Activated T-cell treated with anti-CD3 and anti-CD28 coated beads, Interleukin-2, amount 50 U/mL, for 24 hours (primary cell): ENCODE measurements around the gene NPSR1.
"Not testable (repeated sequence)": the region's sequence is repeated elsewhere in the genome, so short reads cannot be mapped to it uniquely, and the experiment has no call there.

Source experiments
- DNase-seq: peaks from one replicate; pipeline ENCODE4 v3.0.0-alpha.2; 2020
- H3K27ac Mint-ChIP-seq: 2 replicates; pipeline ENCODE4 v1.8.0; 2020; ENCODE audit warnings: mild to moderate bottlenecking, mixed read lengths
- H3K27me3 Mint-ChIP-seq: 2 replicates; pipeline ENCODE4 v1.8.0; 2020; ENCODE audit warnings: mixed read lengths
- H3K36me3 Mint-ChIP-seq: 2 replicates; pipeline ENCODE4 v1.8.0; 2020; ENCODE audit warnings: low read depth, mixed read lengths
- H3K4me1 Mint-ChIP-seq: 2 replicates; pipeline ENCODE4 v1.8.0; 2020; ENCODE audit warnings: low read depth, mixed read lengths
- H3K4me3 Mint-ChIP-seq: 2 replicates; pipeline ENCODE4 v1.8.0; 2020; ENCODE audit warnings: mild to moderate bottlenecking, moderate library complexity, mixed read lengths
- H3K9me3 Mint-ChIP-seq: 2 replicates; pipeline ENCODE4 v1.8.0; 2020; ENCODE audit warnings: mixed read lengths

The NPSR1 gene

DNA sequence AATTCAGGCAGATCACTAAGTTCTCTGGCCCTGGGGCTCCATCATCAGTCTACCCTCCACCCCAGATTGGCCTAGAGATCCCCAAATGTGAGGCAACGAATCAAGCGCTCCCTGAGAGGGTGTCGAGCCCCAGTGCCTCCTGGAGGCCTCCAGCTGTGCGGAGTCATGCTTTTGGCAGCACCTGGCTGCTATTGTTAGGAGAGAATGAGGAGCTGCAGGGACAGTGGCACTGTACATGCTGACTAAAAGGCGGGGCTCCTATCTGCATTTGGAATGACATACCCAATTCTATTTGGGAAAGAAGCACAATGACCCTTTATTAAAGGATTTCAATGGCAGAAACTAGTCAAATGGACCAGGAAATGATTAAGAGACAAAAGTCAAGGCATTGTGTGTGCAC lies 217.5 kb downstream of the NPSR1 start:
- Mint-ChIP-seq H3K27ac (no peak overlapping the region), H3K9me3 (no peaks in the 10 kb centered on the region), H3K36me3 (no peaks in the 10 kb centered on the region), H3K4me3 (no peak overlapping the region), H3K4me1 (no peaks in the 10 kb centered on the region), H3K27me3 (no peaks in the 10 kb centered on the region)
- DNase-seq = no peak

DNA sequence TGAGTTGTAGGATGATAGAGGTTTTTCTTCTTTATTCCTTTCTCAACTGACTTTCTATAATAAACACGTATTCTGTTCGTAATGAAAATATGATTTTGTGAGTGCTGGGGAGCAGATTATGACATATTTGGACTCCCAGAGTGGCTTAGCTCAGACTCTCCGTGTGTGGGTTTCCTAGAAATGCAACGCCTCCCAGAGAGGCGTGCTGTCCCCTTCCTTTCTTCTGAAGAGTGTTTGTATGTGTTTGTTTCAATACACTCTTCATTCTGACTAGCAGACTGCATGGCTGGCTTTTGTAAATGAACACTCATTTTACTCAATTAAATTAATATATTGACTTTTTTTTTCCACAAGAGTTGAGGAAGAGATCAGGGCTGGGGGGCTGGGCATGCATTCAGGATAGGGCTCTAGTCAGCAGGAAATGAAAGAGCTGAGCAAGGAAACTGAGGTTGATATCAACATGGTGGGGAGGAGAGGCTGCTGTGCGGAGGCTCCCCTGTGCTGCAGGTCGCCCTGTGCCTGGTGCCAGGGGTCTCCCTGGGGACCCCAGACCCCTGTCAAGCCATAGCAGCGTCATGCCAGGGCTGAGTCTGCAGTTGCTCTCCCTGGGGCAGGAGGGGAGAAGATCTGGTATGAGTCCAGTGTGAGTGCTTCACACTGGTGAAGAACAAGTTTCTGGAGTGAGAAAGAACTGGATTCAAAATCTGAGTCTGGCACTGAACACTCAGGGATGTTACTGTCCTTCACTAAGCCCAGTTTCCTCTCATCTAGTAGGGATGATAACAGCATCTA lies 221.1 kb downstream of the NPSR1 start:
- not testable (repeated sequence) for H3K4me1 Mint-ChIP-seq, H3K4me3 Mint-ChIP-seq, DNase-seq, H3K27me3 Mint-ChIP-seq, H3K27ac Mint-ChIP-seq, H3K36me3 Mint-ChIP-seq
- H3K9me3 Mint-ChIP-seq = peaks cover 12% of the 10 kb centered on the region

DNA sequence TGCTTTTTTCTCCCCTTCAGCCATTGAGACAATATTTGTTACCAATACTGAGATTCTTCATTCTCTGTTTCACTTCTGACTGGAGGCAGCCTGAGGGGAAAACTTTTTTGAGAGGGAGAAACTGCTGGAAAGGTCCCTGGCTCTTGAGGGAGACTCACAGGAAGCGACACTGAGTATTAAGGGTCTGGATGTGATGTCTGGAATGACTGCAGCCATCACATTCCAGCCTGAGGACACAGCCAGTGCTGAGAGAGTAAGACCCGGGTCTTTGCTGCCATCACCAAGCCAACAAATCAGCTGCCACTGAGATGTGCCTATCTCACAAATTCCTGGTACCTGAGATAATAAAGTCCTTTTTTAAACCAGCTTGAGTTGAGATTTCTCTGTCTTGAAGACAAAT lies 221.9 kb downstream of the NPSR1 start:
- no peak overlapping the region for H3K4me3 Mint-ChIP-seq
- H3K27me3 Mint-ChIP-seq = peaks cover 4% of the 10 kb centered on the region
- H3K4me1 Mint-ChIP-seq = no peaks in the 10 kb centered on the region
- no peak overlapping the region for H3K27ac Mint-ChIP-seq
- H3K9me3 Mint-ChIP-seq = peaks cover 13% of the 10 kb centered on the region
- H3K36me3 Mint-ChIP-seq = no peaks in the 10 kb centered on the region
- DNase-seq = no peak

DNA sequence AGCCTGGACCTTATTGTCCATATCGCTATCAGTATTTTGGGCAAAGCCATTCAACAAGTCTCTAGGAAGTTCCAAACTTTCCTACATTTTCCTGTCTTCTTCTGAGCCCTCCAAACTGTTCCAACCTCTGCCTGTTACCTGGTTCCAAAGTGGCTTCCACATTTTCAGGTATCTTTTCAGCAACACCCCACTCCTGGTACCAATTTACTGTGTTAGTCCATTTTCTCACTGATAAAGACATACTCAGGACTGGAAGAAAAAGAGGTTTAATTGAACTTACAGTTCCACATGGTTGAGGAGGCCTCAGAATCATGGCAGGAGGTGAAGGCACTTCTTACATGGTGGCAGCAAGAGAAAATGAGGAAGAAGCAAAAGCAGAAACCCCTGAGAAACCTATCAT lies 225.8 kb downstream of the NPSR1 start:
- H3K27ac Mint-ChIP-seq, H3K4me3 Mint-ChIP-seq, H3K4me1 Mint-ChIP-seq, H3K27me3 Mint-ChIP-seq, H3K36me3 Mint-ChIP-seq, DNase-seq: not testable (repeated sequence)
- H3K9me3 Mint-ChIP-seq = peaks cover 13% of the 10 kb centered on the region

DNA sequence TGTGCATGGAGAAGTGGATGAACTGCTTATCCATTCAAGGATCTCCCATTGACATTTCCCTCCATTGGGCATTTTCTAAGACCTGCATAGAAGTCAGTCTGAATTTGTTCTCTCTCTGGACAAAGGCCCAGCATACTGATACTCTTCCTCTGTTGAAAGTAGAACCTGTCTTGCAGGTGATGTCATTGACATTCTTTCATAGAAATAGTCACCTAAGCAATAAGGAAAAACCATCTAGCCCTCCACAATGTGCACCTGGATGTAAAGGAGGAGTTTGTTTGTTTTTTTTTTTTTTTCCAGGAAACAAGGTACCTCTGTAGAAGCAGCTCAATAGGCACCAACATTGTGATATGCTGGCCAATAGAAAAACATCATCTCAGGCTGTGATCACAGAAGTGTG lies 228.8 kb downstream of the NPSR1 start:
- Mint-ChIP-seq H3K27ac (no peak overlapping the region), H3K36me3 (no peaks in the 10 kb centered on the region), H3K4me3 (no peak overlapping the region), H3K4me1 (no peaks in the 10 kb centered on the region), H3K9me3 (peaks cover 12% of the 10 kb centered on the region), H3K27me3 (peaks cover 11% of the 10 kb centered on the region)
- no peak for DNase-seq

- H3K27ac Mint-ChIP-seq = no peak overlapping the region
- no peaks in the 10 kb centered on the region for H3K36me3 Mint-ChIP-seq
- no peak for DNase-seq
- no peaks in the 10 kb centered on the region for H3K4me1 Mint-ChIP-seq
- H3K4me3 Mint-ChIP-seq = no peak overlapping the region
- peaks cover 6% of the 10 kb centered on the region for H3K9me3 Mint-ChIP-seq
- peaks cover 12% of the 10 kb centered on the region for H3K27me3 Mint-ChIP-seq
Measured at GRCh38 chr7:34889951-34890350, 231.9 kb downstream of the NPSR1 start.

DNA sequence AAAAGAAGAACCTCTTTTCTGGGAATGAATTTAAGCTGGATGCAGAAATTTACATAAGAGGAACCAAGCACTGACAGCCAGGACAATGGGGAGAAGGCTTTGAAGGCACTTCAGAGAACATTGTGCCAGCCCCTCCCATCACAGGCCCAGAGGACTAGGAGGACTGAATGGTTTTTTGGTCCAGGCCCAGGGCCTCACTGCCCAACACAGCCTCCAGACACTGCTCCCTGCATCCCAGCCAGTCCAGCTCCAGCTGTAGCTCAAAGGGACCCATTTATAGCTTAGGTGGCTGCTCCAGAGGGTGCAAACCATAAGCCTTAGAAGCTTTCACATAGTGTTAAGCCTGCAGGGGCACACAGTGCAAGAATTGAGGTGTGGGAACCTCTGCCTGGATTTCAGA lies 237.2 kb downstream of the NPSR1 start:
- Mint-ChIP-seq H3K4me3 (no peak overlapping the region), H3K36me3 (no peaks in the 10 kb centered on the region), H3K9me3 (peaks cover 14% of the 10 kb centered on the region), H3K4me1 (no peaks in the 10 kb centered on the region), H3K27me3 (peaks cover 10% of the 10 kb centered on the region), H3K27ac (no peak overlapping the region)
- no peak for DNase-seq
